GM12891 (cell line): ENCODE data around the gene PGAM2.

ENCODE experiments used
- POLR2A ChIP-seq: IDR thresholded peaks from 2 replicates; pipeline ENCODE4 v1.6.1; 2011; ENCODE audit warnings: low read depth, low read length, control low read depth
- POLR2AphosphoS5 ChIP-seq: IDR thresholded peaks from 2 replicates; pipeline ENCODE4 v1.6.1; 2011; ENCODE audit warnings: low read depth, low read length, control low read depth
- SPI1 ChIP-seq: IDR thresholded peaks from 2 replicates; pipeline ENCODE4 v1.6.1; 2011; ENCODE audit warnings: low read depth, low read length, control low read depth
- TAF1 ChIP-seq: IDR thresholded peaks from 2 replicates; pipeline ENCODE4 v1.6.1; 2011; ENCODE audit warnings: low read depth, low read length, control low read depth

GRCh38 chr7:44099669-44100068, 34.3 kb upstream of the PGAM2 start:
- TF ChIP-seq POLR2A (no peak), POLR2AphosphoS5 (no peak), TAF1 (no peak), SPI1 (no peak)
